IPS-15b (cell line): Measurements from ENCODE around the gene TRANK1.

ENCODE experiments used
- H3K27me3 ChIP-seq: one replicate; pipeline ENCODE4 v1.6.1; 2013; ENCODE audit warnings: low read length; ENCODE audit not compliant: control insufficient read depth, insufficient read depth
- H3K36me3 ChIP-seq: one replicate; pipeline ENCODE4 v1.6.1; 2013; ENCODE audit warnings: low read length; ENCODE audit not compliant: control insufficient read depth, insufficient read depth
- H3K4me1 ChIP-seq: one replicate; pipeline ENCODE4 v1.6.1; 2013; ENCODE audit warnings: mild to moderate bottlenecking, low read length; ENCODE audit not compliant: control insufficient read depth, insufficient read depth
- H3K4me3 ChIP-seq: one replicate; pipeline ENCODE4 v1.5.1; 2013; ENCODE audit warnings: low read depth, low read length
- H3K9ac ChIP-seq: one replicate; pipeline ENCODE4 v1.6.1; 2013; ENCODE audit warnings: low read depth, mild to moderate bottlenecking, low read length
- H3K9me3 ChIP-seq: one replicate; pipeline ENCODE4 v1.6.1; 2013; ENCODE audit warnings: mild to moderate bottlenecking, low read length; ENCODE audit not compliant: control insufficient read depth, insufficient read depth

TRANK1 gene

DNA sequence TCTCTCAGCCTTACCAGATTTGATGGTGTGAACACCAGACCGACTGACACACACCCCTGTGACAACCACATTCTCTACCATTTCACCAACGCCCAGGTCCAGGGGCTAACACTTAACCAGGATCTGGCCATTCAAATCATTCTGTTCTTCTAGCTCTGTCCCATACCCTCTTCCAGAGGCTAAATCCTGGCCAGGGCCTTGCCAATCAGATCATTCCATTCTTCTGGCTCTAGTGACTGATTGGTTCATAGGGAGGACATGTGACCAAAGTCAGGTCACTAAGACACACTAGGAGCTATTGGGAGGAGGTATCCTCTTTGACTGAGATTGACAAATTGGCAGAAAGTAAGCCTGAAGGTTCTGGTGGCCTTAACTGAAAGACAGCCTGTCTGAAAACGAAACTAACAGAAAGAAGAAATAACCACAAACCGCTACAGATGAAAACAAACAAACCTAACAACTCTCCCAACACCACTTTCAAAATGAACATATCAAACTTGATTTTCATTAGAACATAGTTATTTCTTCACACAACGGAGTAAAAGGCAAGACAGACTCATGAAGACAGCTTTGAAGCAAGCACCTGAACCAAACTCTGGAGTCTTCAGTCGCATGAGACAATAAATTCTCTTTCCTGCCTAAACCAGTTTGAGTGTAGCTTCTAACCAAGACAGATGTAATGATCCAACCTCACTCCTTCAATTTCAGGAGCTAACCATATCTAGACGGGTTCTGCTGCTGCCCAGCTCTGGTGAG is 68.5 kb downstream of the TRANK1 start:
- no peaks in the 10 kb centered on the region for H3K27me3 ChIP-seq
- no peak overlapping the region for H3K9ac ChIP-seq
- no peak overlapping the region for H3K4me3 ChIP-seq
- no peaks in the 10 kb centered on the region for H3K9me3 ChIP-seq
- H3K36me3 ChIP-seq, result no peaks in the 10 kb centered on the region
- H3K4me1 ChIP-seq, result no peaks in the 10 kb centered on the region

DNA sequence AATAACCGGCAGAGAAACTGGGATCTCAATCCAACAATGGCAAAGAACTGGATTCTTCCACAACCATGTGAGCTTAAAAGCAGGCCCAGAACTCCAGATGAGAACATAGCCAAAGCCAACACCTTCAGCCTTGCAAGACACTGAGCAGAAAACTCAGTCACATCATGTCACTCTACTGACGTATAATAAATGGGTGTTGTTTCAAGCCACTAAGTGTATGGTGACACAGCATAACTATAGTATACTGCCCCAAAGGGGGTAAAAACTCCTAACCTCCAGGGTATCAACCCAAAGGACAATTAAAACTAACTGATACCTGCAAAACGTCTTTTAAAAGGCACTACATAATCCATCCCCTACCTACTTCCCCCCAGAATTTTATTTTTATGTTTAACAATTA is 69.5 kb downstream of the TRANK1 start:
- Histone ChIP-seq H3K36me3 (no peaks in the 10 kb centered on the region), H3K4me1 (no peaks in the 10 kb centered on the region), H3K9ac (no peak overlapping the region), H3K27me3 (no peaks in the 10 kb centered on the region), H3K4me3 (no peak overlapping the region), H3K9me3 (no peaks in the 10 kb centered on the region)

DNA sequence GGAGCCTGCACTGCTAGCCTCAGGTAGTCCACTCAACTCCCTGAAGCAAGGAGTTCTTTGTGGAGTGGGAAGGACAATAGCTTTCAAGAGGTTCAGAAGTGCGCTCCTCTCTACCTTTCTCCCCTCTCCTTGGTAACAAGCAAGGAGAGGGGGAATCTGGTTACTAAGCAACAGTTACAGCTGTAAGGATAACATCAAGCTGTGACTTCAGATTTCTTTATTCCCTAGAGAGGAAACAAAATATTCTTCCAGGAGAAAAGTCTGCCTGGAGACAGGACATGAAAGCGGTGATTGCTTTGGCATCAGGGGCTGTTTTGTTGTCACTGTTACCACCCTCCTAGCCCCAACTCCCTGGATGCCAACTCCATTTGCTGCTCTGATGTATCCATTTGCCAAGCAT is 70.4 kb downstream of the TRANK1 start:
- Histone ChIP-seq H3K9ac (no peak overlapping the region), H3K9me3 (no peaks in the 10 kb centered on the region), H3K4me1 (no peaks in the 10 kb centered on the region), H3K4me3 (no peak overlapping the region), H3K27me3 (no peaks in the 10 kb centered on the region), H3K36me3 (no peaks in the 10 kb centered on the region)

DNA sequence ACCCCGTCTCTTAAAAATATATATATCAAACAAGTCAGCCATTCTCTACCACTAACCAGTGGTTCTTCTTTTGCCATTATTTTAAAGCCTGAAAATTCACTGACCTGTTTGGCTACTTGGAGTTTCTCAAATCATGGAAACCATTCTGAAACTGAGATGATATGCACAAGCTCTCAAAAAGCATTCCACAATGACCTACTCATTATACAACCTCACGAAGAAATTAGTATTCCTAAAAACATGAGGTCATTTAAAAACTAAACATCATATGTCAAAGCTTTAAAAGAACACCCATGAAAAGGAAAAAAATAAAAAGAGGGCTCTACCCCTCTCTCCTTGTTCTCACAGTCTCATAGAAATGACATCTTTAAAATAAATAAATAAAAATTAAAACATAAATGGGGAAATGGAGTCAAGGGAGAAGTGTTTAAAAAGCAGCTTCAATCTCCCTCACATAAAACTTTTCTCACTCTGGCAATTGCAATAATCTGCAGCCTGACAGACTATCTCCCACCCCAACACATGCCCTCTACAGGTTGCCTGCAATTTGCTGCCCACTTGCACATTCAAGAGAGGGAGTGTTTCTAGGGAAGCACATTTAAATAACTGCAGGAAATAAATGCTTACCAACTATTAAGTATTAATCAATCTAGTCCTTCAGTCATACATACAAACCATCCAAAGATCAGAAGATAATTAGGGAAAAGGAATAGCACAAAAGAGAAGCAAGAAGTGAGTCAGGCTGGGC is 73.3 kb downstream of the TRANK1 start:
- no peak overlapping the region for H3K4me3 ChIP-seq
- H3K27me3 ChIP-seq, result no peaks in the 10 kb centered on the region
- no peaks in the 10 kb centered on the region for H3K4me1 ChIP-seq
- no peaks in the 10 kb centered on the region for H3K9me3 ChIP-seq
- no peaks in the 10 kb centered on the region for H3K36me3 ChIP-seq
- no peak overlapping the region for H3K9ac ChIP-seq

DNA sequence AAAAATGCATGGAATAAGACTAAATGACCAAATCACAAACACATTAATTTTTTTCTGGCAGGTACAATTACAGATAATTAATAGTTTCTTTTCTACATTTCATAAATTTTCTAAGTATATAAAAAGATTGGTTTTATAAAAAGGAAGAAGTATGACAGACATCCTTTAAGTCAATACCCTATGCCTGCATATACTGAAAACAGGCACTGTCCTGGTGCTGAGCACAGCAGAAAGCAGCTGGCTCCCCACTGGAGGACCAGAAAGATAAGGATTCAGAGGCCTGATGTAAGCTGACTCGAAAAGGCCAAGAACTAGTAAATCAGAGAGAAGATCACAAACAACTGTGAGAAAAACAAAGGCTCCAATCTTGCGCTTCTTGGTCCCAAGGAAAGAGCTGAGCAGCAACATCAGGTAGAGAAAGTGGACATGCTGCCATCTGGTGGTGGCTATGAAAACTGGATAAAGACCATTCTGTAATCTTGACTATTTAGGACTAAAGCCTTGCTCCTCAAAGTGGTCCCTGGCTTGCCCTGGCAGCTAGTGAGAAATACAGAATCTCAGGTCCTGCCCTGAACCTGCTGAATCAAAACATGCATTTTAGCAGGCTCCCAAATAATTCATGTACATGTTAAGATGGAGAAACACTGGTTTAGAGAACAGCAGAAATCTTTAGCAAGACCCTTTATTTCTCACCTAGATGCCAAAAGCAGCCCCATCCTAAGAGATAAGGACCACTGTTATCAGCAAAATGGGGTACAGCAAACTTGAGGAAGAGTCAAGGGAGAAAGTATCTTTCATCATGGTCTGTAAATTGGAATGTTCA is 76.0 kb downstream of the TRANK1 start:
- H3K4me3 ChIP-seq, result no peak overlapping the region
- no peak overlapping the region for H3K9ac ChIP-seq
- no peaks in the 10 kb centered on the region for H3K27me3 ChIP-seq
- no peaks in the 10 kb centered on the region for H3K9me3 ChIP-seq
- no peaks in the 10 kb centered on the region for H3K36me3 ChIP-seq
- H3K4me1 ChIP-seq, result no peaks in the 10 kb centered on the region

DNA sequence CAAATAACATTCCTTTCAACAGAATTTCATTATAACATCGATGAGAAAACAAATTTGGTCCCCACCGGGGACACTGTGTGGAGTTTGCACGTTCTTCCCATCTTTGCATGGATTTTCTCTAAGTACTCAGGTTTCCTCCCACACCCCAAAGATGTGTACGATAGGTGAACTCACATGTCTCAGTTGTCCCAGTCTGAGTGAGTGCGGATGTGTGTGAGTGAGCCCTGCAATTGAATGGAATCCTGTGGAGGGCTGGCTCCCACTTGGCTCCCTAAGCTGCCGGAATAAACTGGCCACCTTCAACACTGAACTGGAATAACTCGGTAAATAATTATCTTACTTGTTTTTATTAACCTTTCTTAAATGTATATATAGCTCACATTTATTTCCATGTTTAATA is 77.0 kb downstream of the TRANK1 start:
- no peaks in the 10 kb centered on the region for H3K27me3 ChIP-seq
- no peak overlapping the region for H3K9ac ChIP-seq
- H3K4me1 ChIP-seq, result no peaks in the 10 kb centered on the region
- no peaks in the 10 kb centered on the region for H3K9me3 ChIP-seq
- no peak overlapping the region for H3K4me3 ChIP-seq
- H3K36me3 ChIP-seq, result no peaks in the 10 kb centered on the region

DNA sequence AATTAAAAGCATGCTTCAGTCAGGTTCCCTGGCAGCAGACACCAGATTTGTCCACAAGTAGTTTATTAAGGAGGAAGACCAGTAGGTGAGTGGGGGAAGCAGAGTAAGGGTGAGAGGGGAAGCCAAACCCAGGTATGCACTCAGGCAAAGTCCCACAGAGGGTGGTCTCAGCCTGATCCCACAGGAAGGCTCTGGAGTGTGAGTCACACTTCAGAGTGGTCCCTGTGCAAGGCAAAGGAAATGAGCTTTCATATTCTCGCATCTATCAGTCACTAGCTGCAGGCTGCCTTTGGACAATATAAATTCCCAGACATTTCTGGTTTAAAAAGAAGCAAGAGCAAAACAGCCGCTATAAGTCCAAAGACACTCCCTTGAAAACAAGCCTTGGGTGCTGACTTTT is 78.5 kb downstream of the TRANK1 start:
- H3K4me3 ChIP-seq, result no peak overlapping the region

DNA sequence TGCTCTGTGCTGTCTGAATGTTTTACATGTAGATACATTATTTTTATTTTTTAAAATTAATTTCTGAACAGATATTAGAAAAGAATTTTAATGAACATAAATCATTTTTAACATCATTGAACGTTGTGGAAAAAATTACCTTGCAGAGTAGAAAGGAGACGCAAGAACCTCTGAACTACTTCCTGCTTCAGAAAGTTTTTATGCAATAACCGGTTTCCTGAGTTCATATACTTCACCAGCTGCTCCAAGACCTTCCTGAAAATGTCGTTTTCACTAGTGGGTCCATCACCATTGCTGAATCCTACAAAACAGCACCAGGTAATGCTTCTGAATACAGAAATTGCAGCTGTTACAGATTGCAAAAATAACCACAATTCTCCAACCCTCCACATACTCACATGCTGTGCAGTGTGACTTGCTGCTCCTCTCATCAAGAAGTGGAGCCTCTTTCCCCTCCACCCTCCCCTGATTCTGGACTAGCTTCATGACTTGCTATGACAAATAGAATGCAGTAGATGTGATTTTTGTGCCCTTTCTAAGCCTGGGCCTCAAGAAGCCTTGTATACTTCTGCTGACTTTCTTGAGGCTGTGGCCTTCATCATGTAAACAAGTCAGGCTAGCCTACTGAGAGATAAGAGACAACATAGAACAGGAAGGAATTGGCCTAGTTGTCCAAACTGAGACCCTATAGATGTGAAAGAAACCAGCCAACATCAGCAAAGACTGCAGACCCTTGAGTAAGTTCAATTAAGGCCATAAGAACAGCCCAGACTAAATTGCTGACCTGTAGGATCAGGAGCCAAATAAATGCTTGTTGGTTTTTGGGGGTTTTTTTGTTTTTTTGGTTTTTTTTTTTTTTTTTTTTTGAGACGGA is 80.4 kb downstream of the TRANK1 start:
- Histone ChIP-seq H3K27me3 (no peaks in the 10 kb centered on the region), H3K4me3 (no peak overlapping the region), H3K36me3 (no peaks in the 10 kb centered on the region)

More for the DNA sequence above, 78.5 kb downstream of the TRANK1 start:
- Histone ChIP-seq H3K36me3 (no peaks in the 10 kb centered on the region), H3K27me3 (no peaks in the 10 kb centered on the region), H3K4me1 (no peaks in the 10 kb centered on the region), H3K9me3 (no peaks in the 10 kb centered on the region), H3K9ac (no peak overlapping the region)

DNA sequence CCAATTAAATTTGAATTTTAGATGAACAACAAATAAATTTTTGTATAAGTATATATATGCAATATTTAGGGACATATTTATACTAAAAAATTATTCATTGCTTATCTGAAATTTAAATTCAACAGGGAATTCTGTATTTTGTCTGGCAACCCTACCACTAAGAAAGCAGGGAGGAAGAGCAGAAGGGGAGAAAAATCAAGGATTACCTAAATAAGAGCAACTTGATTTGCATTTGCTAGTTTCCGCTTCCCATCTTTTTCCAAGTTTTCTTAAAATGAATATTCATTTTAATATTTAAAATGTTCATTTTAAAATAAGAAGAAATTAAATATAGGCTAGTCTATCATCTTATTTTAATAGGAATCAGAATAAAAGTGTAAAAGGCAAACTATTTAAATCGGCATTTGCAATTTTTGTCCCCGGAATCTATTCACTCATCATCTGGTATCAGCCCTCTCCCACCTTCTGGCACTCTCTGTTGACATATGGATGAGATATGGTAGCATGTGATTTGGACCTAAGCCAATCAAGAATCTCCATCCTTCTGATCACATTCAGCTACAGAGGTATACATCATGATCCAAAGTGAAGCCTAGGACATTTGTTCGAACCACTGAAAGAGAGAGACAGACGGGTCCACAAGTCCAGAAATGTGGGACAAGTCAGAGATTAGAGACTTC is 82.6 kb downstream of the TRANK1 start:
- no peaks in the 10 kb centered on the region for H3K4me1 ChIP-seq
- no peak overlapping the region for H3K4me3 ChIP-seq
- no peaks in the 10 kb centered on the region for H3K9me3 ChIP-seq
- no peaks in the 10 kb centered on the region for H3K36me3 ChIP-seq
- H3K27me3 ChIP-seq, result no peaks in the 10 kb centered on the region
- no peak overlapping the region for H3K9ac ChIP-seq

More for the DNA sequence above, 80.4 kb downstream of the TRANK1 start:
- Histone ChIP-seq H3K4me1 (no peaks in the 10 kb centered on the region), H3K9ac (no peak overlapping the region), H3K9me3 (no peaks in the 10 kb centered on the region)

DNA sequence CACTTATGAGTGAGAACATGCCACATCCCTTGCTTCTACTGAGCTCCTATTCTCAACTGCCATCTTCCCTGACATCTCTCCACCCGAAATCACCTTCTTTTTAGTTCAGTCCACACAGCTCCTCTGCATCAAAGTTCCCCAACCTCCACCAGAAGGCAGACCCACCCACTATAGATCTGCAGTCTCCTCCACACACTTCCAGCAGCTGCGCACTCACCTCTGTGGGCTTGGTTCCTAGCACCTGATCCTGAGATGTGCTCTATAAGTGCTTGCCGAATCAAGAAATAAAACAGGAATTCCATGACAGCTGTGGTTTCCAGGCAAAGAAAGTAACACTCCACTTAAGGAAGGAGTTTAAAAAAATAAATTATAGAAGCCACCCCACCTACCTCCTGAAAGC is 85.4 kb downstream of the TRANK1 start:
- H3K4me3 ChIP-seq, result no peak overlapping the region
- H3K36me3 ChIP-seq, result no peaks in the 10 kb centered on the region
- H3K9ac ChIP-seq, result no peak overlapping the region
- H3K9me3 ChIP-seq, result no peaks in the 10 kb centered on the region
- H3K27me3 ChIP-seq, result no peaks in the 10 kb centered on the region
- H3K4me1 ChIP-seq, result no peaks in the 10 kb centered on the region

DNA sequence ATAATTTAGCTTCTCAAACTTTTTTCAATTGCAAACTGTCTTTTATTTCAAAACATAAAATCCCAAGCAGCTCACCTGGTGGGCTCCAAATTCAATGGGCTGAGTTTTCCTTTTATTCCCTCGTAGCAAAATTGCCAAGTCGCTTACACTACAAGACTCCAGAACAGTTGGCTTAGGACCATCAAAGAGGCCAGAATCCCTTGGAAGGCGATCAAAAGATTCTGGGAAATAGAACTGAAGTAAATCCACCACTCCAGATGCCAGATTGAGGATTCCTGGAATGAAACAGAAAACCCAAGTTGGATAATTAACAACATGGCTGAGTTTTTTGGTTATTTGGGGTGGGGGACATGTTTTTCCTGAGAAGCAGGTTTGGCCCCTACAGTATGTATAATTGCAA is 92.8 kb downstream of the TRANK1 start:
- H3K36me3 ChIP-seq, result no peaks in the 10 kb centered on the region
- H3K4me3 ChIP-seq, result no peak overlapping the region
- H3K4me1 ChIP-seq, result no peaks in the 10 kb centered on the region
- H3K9ac ChIP-seq, result no peak overlapping the region
- H3K27me3 ChIP-seq, result no peaks in the 10 kb centered on the region
- no peaks in the 10 kb centered on the region for H3K9me3 ChIP-seq
